Measurements from ENCODE around the gene MLLT3. TPM values are rescaled to one million over a fixed set of nuclear protein-coding genes. Genes with fewer than 3 reads are reported as not detected.

MLLT3 gene
- total RNA-seq, 1 donor from 2014 or later = 8.8 TPM

GRCh38 chr9:20507431-20507830, 114.9 kb downstream of the MLLT3 start:
- no peak overlapping the region for H3K27ac ChIP-seq
- intact Hi-C loops (cut with DNase I) = no loop called here

GRCh38 chr9:20506099-20506900, 116.0 kb downstream of the MLLT3 start:
- Histone ChIP-seq H3K9me3 (no peaks in the 10 kb centered on the region), H3K36me3 (no peaks in the 10 kb centered on the region), H3K27me3 (no peaks in the 10 kb centered on the region), H3K4me1 (peaks cover 32% of the 10 kb centered on the region), H3K27ac (no peak overlapping the region), H3K4me3 (no peak overlapping the region)
- TF ChIP-seq POLR2A (IDR thresholded peaks at IDR 0.05) (no peak), POLR2AphosphoS5 (IDR thresholded peaks at IDR 0.05; ENCODE audit: insufficient read depth in 1 of 2, low read depth in 1 of 2) (no peak), CTCF (IDR thresholded peaks at IDR 0.05) (no peak)
- intact Hi-C loops (cut with DNase I) = no loop called here
- no peak for DNase-seq (ENCODE audit: extremely low spot score in 2 of 2)

More at GRCh38 chr9:20507431-20507830, 114.9 kb downstream of the MLLT3 start:
- Histone ChIP-seq H3K4me3 (no peak overlapping the region), H3K36me3 (no peaks in the 10 kb centered on the region), H3K27me3 (no peaks in the 10 kb centered on the region), H3K4me1 (peaks cover 43% of the 10 kb centered on the region), H3K9me3 (no peaks in the 10 kb centered on the region)
- TF ChIP-seq POLR2A (IDR thresholded peaks at IDR 0.05) (no peak), CTCF (IDR thresholded peaks at IDR 0.05) (no peak), POLR2AphosphoS5 (IDR thresholded peaks at IDR 0.05; ENCODE audit: insufficient read depth in 1 of 2, low read depth in 1 of 2) (no peak)
- no peak for DNase-seq (ENCODE audit: extremely low spot score in 2 of 2)

GRCh38 chr9:20505574-20505973, 116.7 kb downstream of the MLLT3 start:
- H3K36me3 ChIP-seq = no peaks in the 10 kb centered on the region
- no peak for TF ChIP-seq POLR2AphosphoS5 (IDR thresholded peaks at IDR 0.05; ENCODE audit: insufficient read depth in 1 of 2, low read depth in 1 of 2)
- no peaks in the 10 kb centered on the region for H3K9me3 ChIP-seq

GRCh38 chr9:20504930-20505329, 117.4 kb downstream of the MLLT3 start:
- peaks cover 32% of the 10 kb centered on the region for H3K4me1 ChIP-seq
- intact Hi-C loops (cut with DNase I) = no loop called here
- H3K27me3 ChIP-seq = no peaks in the 10 kb centered on the region
- no peaks in the 10 kb centered on the region for H3K9me3 ChIP-seq
- DNase-seq (ENCODE audit: extremely low spot score in 2 of 2) = no peak
- TF ChIP-seq POLR2A (IDR thresholded peaks at IDR 0.05) (no peak), CTCF (IDR thresholded peaks at IDR 0.05) (no peak), POLR2AphosphoS5 (IDR thresholded peaks at IDR 0.05; ENCODE audit: insufficient read depth in 1 of 2, low read depth in 1 of 2) (no peak)
- H3K27ac ChIP-seq = no peak overlapping the region
- H3K4me3 ChIP-seq = no peak overlapping the region
- H3K36me3 ChIP-seq = no peaks in the 10 kb centered on the region

More at GRCh38 chr9:20505574-20505973, 116.7 kb downstream of the MLLT3 start:
- Histone ChIP-seq H3K4me1 (peaks cover 32% of the 10 kb centered on the region), H3K27me3 (no peaks in the 10 kb centered on the region), H3K4me3 (no peak overlapping the region), H3K27ac (no peak overlapping the region)
- intact Hi-C loops (cut with DNase I) = no loop called here
- DNase-seq (ENCODE audit: extremely low spot score in 2 of 2) = no peak

GRCh38 chr9:20500101-20500500, 122.2 kb downstream of the MLLT3 start:
- H3K4me1 ChIP-seq = peaks cover 4% of the 10 kb centered on the region
- H3K9me3 ChIP-seq = no peaks in the 10 kb centered on the region
- H3K4me3 ChIP-seq = no peak overlapping the region
- no peaks in the 10 kb centered on the region for H3K36me3 ChIP-seq
- intact Hi-C loops (cut with DNase I) = no loop called here
- no peaks in the 10 kb centered on the region for H3K27me3 ChIP-seq
- TF ChIP-seq POLR2AphosphoS5 (IDR thresholded peaks at IDR 0.05; ENCODE audit: insufficient read depth in 1 of 2, low read depth in 1 of 2) (no peak), CTCF (IDR thresholded peaks at IDR 0.05) (no peak), POLR2A (IDR thresholded peaks at IDR 0.05) (no peak)
- H3K27ac ChIP-seq = no peak overlapping the region
- DNase-seq (ENCODE audit: extremely low spot score in 2 of 2) = no peak

Data from vagina (tissue), 2 donors.